Chondrocyte (in vitro differentiated cells): ENCODE results near the gene DGKD. TPM values are rescaled to one million over a fixed set of nuclear protein-coding genes. Genes with fewer than 3 reads are reported as not detected.

Experiments
- DNase-seq: peaks from one replicate; pipeline ENCODE4 v3.0.0; 2021; ENCODE audit warnings: mixed read lengths, low spot score
- H3K27ac Mint-ChIP-seq: one replicate; pipeline ENCODE4 v1.8.0; 2021; ENCODE audit warnings: mild to moderate bottlenecking, moderate library complexity, mixed read lengths; ENCODE audit not compliant: unreplicated experiment
- H3K27me3 Mint-ChIP-seq: 2 replicates; pipeline ENCODE4 v1.8.0; 2021; ENCODE audit warnings: low read depth, mixed read lengths
- H3K36me3 Mint-ChIP-seq: 2 replicates; pipeline ENCODE4 v1.8.0; 2021; ENCODE audit warnings: low read depth, mixed read lengths
- H3K4me1 Mint-ChIP-seq: 2 replicates; pipeline ENCODE4 v1.8.0; 2021; ENCODE audit warnings: low read depth, mild to moderate bottlenecking, mixed read lengths
- H3K4me3 Mint-ChIP-seq: one replicate; pipeline ENCODE4 v1.8.0; 2021; ENCODE audit warnings: mild to moderate bottlenecking, moderate library complexity, mixed read lengths; ENCODE audit not compliant: unreplicated experiment
- H3K9me3 Mint-ChIP-seq: 2 replicates; pipeline ENCODE4 v1.8.0; 2021; ENCODE audit warnings: low read depth, mixed read lengths
- total RNA-seq: library from RNA; stranded (reverse); gene quantifications from 3 replicates; pipeline ENCODE4 v1.2.1, GENCODE V29; 2021
- TF ChIP-seq, protein P1 (sequence below): fragments of 200-600 bp; sonication (generic); IDR thresholded peaks from 2 replicates; pipeline ENCODE4 v1.5.0; 2021; ENCODE audit warnings: antibody characterized with exemption, mild to moderate bottlenecking, moderate library complexity

The DGKD gene
- total RNA-seq, 1 donor from 2014 or later, result 66.3 TPM

DNA sequence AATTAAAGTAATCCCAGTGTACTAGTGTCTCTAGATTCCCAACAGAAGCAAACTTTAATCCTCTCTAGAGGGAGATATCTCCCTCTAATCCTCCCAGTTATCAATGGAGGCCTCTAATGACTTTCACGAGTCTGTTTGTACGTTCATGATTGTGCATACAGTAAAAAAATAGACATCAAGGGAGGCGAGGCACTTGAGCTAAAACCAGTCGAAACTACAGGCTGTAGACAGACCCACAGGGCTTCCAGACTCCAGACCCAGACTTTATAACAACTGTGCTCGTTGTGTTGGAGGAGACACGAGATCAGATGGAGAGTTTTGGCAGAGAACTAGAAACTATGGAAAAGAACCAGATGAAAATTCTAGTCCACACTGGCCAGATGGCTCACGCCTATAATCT is 7.0 kb downstream of the DGKD start:
- DNase-seq, result no peak
- peaks cover 13% of the 10 kb centered on the region for H3K9me3 Mint-ChIP-seq
- H3K4me1 Mint-ChIP-seq, result peaks cover 45% of the 10 kb centered on the region
- TF ChIP-seq, protein P1, sequence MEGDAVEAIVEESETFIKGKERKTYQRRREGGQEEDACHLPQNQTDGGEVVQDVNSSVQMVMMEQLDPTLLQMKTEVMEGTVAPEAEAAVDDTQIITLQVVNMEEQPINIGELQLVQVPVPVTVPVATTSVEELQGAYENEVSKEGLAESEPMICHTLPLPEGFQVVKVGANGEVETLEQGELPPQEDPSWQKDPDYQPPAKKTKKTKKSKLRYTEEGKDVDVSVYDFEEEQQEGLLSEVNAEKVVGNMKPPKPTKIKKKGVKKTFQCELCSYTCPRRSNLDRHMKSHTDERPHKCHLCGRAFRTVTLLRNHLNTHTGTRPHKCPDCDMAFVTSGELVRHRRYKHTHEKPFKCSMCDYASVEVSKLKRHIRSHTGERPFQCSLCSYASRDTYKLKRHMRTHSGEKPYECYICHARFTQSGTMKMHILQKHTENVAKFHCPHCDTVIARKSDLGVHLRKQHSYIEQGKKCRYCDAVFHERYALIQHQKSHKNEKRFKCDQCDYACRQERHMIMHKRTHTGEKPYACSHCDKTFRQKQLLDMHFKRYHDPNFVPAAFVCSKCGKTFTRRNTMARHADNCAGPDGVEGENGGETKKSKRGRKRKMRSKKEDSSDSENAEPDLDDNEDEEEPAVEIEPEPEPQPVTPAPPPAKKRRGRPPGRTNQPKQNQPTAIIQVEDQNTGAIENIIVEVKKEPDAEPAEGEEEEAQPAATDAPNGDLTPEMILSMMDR, result no peak
- no peak overlapping the region for H3K27ac Mint-ChIP-seq
- no peak overlapping the region for H3K4me3 Mint-ChIP-seq
- peaks cover 4% of the 10 kb centered on the region for H3K36me3 Mint-ChIP-seq
- no peaks in the 10 kb centered on the region for H3K27me3 Mint-ChIP-seq

DNA sequence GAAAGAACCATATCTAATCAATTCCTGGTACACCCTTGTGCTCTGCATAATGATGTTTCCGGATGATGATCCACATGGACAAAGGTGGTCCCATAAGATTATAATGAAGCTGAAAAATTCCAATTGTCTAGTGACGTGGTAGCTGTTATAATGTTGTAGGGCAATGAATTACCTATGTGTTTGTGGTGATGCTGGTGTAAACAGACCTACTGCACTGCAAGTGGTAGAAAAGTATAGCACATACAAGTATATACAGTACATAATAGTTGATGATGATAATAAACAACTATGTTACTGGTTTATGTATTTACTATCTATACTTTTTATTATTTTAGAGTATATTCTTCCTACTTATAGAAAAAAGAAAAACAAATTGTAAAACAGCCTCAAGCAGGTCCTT is 8.4 kb downstream of the DGKD start:
- H3K36me3 Mint-ChIP-seq, result peaks cover 6% of the 10 kb centered on the region

DNA sequence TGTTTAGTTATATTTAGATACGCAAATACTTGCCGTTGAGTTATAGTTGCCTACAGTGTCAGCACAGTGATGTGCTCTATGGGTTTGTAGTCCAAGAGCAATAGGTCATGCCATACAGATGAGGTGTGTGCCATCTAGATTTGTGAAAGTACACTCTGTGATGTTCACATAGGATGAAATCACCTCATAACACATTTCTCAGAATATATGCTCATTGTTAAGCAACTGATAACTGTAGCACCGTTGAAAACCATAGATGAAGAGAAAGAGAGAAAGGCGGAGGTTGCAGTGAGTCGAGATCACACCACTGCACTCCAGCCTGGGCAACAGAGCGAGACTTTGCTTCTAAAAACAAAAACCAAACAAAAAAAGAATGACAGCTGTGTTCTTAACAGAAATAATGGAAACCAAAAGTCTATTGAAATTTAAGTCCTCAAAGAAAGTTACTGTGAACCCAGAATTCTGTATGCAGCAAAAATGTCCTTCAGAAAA is 9.5 kb downstream of the DGKD start:
- H3K9me3 Mint-ChIP-seq, result peaks cover 13% of the 10 kb centered on the region
- no peaks in the 10 kb centered on the region for H3K27me3 Mint-ChIP-seq
- DNase-seq, result no peak
- H3K27ac Mint-ChIP-seq, result no peak overlapping the region
- TF ChIP-seq, protein P1, result no peak
- no peak overlapping the region for H3K4me3 Mint-ChIP-seq
- peaks cover 6% of the 10 kb centered on the region for H3K36me3 Mint-ChIP-seq
- peaks cover 22% of the 10 kb centered on the region for H3K4me1 Mint-ChIP-seq

More for the DNA sequence above, 8.4 kb downstream of the DGKD start:
- no peaks in the 10 kb centered on the region for H3K27me3 Mint-ChIP-seq
- H3K9me3 Mint-ChIP-seq, result peaks cover 13% of the 10 kb centered on the region
- no peak overlapping the region for H3K27ac Mint-ChIP-seq
- TF ChIP-seq, protein P1, result no peak
- H3K4me1 Mint-ChIP-seq, result peaks cover 30% of the 10 kb centered on the region
- DNase-seq, result no peak
- H3K4me3 Mint-ChIP-seq, result no peak overlapping the region

DNA sequence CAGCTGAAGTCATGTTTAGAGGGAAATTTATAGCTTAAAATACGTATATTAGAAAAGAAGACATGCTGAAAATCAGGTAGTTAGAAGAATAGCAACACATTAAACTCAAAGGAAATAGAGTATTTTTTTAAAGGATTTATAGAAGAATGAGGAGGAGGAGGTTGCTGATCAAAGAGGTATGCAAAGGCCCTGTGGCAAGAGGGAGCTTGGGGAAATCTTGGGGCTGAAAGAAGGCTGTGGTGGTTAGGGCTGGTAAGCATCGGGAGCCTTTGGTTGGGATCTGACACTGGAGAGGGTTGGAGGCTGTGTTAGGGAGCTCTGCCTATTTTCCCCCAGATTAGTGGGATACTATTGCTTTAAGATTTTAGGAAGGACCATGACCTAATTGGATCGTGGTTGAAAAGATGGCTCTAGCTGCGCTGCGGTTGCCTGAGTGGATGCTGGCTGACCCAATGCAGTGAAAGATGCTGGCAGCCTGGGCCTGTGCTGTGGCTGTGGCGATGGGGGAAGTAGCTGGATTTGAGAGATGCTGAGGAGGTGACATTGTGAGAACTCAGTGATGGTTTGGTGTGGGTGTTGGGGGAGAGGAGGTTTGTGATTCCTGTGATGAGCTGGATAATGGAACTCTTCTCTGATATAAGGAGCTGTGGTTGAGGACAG is 11.7 kb downstream of the DGKD start:
- H3K27ac Mint-ChIP-seq, result no peak overlapping the region
- TF ChIP-seq, protein P1, result no peak
- no peak overlapping the region for H3K4me3 Mint-ChIP-seq
- H3K4me1 Mint-ChIP-seq, result peaks cover 19% of the 10 kb centered on the region
- H3K9me3 Mint-ChIP-seq, result peaks cover 13% of the 10 kb centered on the region
- peaks cover 6% of the 10 kb centered on the region for H3K36me3 Mint-ChIP-seq
- DNase-seq, result no peak
- no peaks in the 10 kb centered on the region for H3K27me3 Mint-ChIP-seq

- DNase-seq, result no peak
- no peaks in the 10 kb centered on the region for H3K27me3 Mint-ChIP-seq
- peaks cover 21% of the 10 kb centered on the region for H3K4me1 Mint-ChIP-seq
- no peak overlapping the region for H3K4me3 Mint-ChIP-seq
- H3K27ac Mint-ChIP-seq, result no peak overlapping the region
- TF ChIP-seq, protein P1, result no peak
- H3K36me3 Mint-ChIP-seq, result peaks cover 8% of the 10 kb centered on the region
- H3K9me3 Mint-ChIP-seq, result peaks cover 13% of the 10 kb centered on the region
These were observed 13.3 kb downstream of the DGKD start for GRCh38 chr2:233367586-233367985.
